OCI-LY1 (cell line): ENCODE measurements around the gene SH3BGRL3.

ENCODE experiments used
- H2AFZ ChIP-seq: fragments of 200-600 bp; sonication (generic), shearing (Covaris generic); 2 replicates; pipeline ENCODE4 v1.6.0; 2014; ENCODE audit warnings: antibody characterized with exemption, mild to moderate bottlenecking, low read length
- H3F3A ChIP-seq: fragments of 200-600 bp; sonication (generic), shearing (Covaris generic); 2 replicates; pipeline ENCODE4 v1.6.0; 2014; ENCODE audit warnings: mild to moderate bottlenecking, antibody characterized with exemption, low read length, moderate library complexity; ENCODE audit not compliant: insufficient read depth
- H3K27ac ChIP-seq: fragments of 200-600 bp; sonication (generic); 2 replicates; pipeline ENCODE4 v1.5.1; 2014; ENCODE audit warnings: low read length, mixed run types, mild to moderate bottlenecking, low read depth; ENCODE audit not compliant: poor library complexity, severe bottlenecking
- H3K27me3 ChIP-seq: fragments of 200-600 bp; sonication (generic); 2 replicates; pipeline ENCODE4 v1.6.0; 2014; ENCODE audit warnings: antibody characterized with exemption, mild to moderate bottlenecking, low read length, moderate library complexity; ENCODE audit not compliant: insufficient read depth
- H3K36me3 ChIP-seq: fragments of 200-600 bp; sonication (generic); 2 replicates; pipeline ENCODE4 v1.6.1; 2014; ENCODE audit warnings: mild to moderate bottlenecking, antibody characterized with exemption, low read length, moderate library complexity, mixed read lengths; ENCODE audit not compliant: insufficient read depth
- H3K4me1 ChIP-seq: fragments of 200-600 bp; sonication (generic); 2 replicates; pipeline ENCODE4 v1.5.1; 2014; ENCODE audit warnings: mild to moderate bottlenecking, low read length, moderate library complexity; ENCODE audit not compliant: insufficient read depth, severe bottlenecking
- H3K4me2 ChIP-seq: fragments of 200-600 bp; sonication (generic), shearing (Covaris generic); 2 replicates; pipeline ENCODE4 v1.6.1; 2014; ENCODE audit warnings: low read length
- H3K4me3 ChIP-seq: fragments of 200-600 bp; sonication (generic); 2 replicates; pipeline ENCODE4 v1.5.1; 2014; ENCODE audit warnings: low read length, low read depth, mild to moderate bottlenecking, mixed read lengths; ENCODE audit not compliant: poor library complexity, severe bottlenecking
- H3K79me2 ChIP-seq: fragments of 200-600 bp; shearing (Covaris generic); 2 replicates; pipeline ENCODE4 v1.6.1; 2016; ENCODE audit warnings: mixed run types, low read length, mixed read lengths; ENCODE audit not compliant: insufficient read depth
- H3K9ac ChIP-seq: fragments of 200-600 bp; sonication (generic), shearing (Covaris generic); 2 replicates; pipeline ENCODE4 v1.6.1; 2014; ENCODE audit warnings: mild to moderate bottlenecking, low read length, mixed read lengths
- H3K9me2 ChIP-seq: fragments of 200-600 bp; sonication (generic), shearing (Covaris generic); 2 replicates; pipeline ENCODE4 v1.6.1; 2014; ENCODE audit warnings: low read depth, mild to moderate bottlenecking, low read length, mixed read lengths
- H3K9me3 ChIP-seq: fragments of 200-600 bp; shearing (Covaris generic); 2 replicates; pipeline ENCODE4 v1.6.1; 2014; ENCODE audit warnings: low read length, mixed read lengths
- H4K20me1 ChIP-seq: fragments of 200-600 bp; sonication (generic), shearing (Covaris generic); 2 replicates; pipeline ENCODE4 v1.6.0; 2016; ENCODE audit warnings: mild to moderate bottlenecking, low read length; ENCODE audit not compliant: insufficient read depth
- EZH2 ChIP-seq: fragments of 200-600 bp; sonication (generic), shearing (Covaris generic); IDR thresholded peaks from 2 replicates; pipeline ENCODE4 v1.8.0; 2017; ENCODE audit warnings: borderline replicate concordance, mixed run types, mild to moderate bottlenecking, antibody characterized with exemption, low read length, moderate library complexity, mixed read lengths
- TF ChIP-seq, protein P1 (sequence below): fragments of 200-600 bp; sonication (generic), shearing (Covaris generic); IDR thresholded peaks from 2 replicates; pipeline ENCODE4 v1.5.1; 2017; ENCODE audit warnings: mild to moderate bottlenecking, antibody characterized with exemption, low read length, moderate library complexity, mixed read lengths

The SH3BGRL3 gene

DNA sequence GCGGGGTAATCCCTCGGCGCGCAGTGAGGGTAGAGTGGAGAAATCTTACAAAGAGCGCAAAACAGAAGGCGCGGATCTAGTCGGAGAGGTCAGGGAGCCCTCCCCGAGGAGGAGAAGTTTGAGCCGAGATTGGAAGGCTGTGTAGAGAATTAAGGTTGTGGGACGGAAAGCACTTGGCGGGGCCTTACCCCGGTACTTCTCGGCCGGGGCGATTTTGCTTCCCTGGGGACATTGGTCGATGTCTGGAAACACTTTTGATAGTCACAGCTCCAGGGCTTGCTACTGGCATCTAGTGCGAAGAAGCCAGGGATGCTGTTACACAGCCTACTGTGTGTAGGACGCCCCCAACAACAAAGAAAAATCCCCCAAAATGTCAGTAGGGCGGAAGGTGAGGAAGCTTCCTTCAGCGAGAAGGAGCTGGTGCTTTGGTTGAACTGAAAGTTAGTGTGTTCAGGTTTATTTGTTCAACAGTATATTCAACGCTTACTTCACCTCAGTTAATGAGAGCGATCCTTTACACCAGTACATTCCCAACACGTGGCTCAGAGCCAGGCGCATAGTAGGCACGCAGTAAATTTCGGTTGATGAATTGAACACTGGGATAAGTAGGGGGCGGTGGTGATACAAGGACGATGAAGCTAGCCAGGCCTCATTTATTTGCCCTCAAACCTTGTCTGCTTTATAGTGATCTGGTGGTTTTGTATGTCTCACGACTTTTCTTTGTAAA lies 45.1 kb upstream of the SH3BGRL3 start:
- no peaks in the 10 kb centered on the region for H3K9me2 ChIP-seq
- H3K79me2 ChIP-seq, result peaks cover 54% of the 10 kb centered on the region
- peaks cover 31% of the 10 kb centered on the region for H3K4me1 ChIP-seq
- peak overlapping the region; percentile 87 for H3K4me3 ChIP-seq
- peak overlapping the region; percentile 92 for H3K9ac ChIP-seq
- no peaks in the 10 kb centered on the region for H3K9me3 ChIP-seq
- peak overlapping the region; percentile 63 for H3K27ac ChIP-seq
- peak overlapping the region; percentile 99 for H3K4me2 ChIP-seq
- H4K20me1 ChIP-seq, result no peaks in the 10 kb centered on the region
- H3K36me3 ChIP-seq, result peaks cover 18% of the 10 kb centered on the region
- TF ChIP-seq, protein P1, sequence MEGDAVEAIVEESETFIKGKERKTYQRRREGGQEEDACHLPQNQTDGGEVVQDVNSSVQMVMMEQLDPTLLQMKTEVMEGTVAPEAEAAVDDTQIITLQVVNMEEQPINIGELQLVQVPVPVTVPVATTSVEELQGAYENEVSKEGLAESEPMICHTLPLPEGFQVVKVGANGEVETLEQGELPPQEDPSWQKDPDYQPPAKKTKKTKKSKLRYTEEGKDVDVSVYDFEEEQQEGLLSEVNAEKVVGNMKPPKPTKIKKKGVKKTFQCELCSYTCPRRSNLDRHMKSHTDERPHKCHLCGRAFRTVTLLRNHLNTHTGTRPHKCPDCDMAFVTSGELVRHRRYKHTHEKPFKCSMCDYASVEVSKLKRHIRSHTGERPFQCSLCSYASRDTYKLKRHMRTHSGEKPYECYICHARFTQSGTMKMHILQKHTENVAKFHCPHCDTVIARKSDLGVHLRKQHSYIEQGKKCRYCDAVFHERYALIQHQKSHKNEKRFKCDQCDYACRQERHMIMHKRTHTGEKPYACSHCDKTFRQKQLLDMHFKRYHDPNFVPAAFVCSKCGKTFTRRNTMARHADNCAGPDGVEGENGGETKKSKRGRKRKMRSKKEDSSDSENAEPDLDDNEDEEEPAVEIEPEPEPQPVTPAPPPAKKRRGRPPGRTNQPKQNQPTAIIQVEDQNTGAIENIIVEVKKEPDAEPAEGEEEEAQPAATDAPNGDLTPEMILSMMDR, result peak; percentile 49
- TF ChIP-seq EZH2, result no peak
- H3K27me3 ChIP-seq, result no peaks in the 10 kb centered on the region
- no peaks in the 10 kb centered on the region for H3F3A ChIP-seq
- no peak overlapping the region for H2AFZ ChIP-seq

DNA sequence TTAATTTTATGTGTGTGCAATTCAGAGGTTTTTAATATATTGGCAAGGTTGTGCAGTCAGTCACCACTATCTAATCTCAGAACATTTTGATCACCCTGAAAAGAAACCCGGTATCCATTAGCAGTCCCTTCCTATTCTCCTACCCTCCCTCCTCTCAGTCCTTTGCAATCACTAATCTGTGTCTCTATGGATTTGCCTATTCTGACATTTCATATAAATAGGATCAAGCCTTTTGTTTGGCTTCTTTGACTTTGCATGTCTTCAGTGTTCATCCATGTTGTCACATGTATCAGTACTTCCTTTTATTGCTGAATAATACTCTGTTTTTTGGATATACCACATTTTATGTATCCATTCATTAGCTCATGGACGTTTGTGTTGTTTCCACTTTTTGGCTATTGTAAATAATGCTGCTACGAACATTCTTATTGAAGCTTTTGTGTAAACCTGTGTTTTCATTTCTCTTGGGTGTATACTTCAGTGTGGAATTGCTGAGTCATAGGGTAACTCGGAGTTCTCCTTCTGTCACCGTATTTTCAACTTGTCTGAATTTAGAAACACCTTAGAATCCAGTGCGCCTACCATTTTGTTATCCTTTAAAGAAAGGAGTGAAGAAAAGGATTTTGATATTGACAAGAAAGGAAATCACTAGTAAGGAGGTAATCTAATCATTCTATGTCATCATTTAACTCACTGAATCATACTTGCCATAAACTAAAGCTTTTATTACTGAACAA lies 42.5 kb upstream of the SH3BGRL3 start:
- TF ChIP-seq, protein P1, result no peak
- no peak for TF ChIP-seq EZH2
- Histone ChIP-seq H2AFZ (no peak overlapping the region), H3F3A (no peaks in the 10 kb centered on the region), H3K27ac (no peak overlapping the region), H3K4me2 (peak overlapping the region; percentile 21; the same call in 1 of the 2 replicates), H3K36me3 (peaks cover 31% of the 10 kb centered on the region), H3K9me3 (no peaks in the 10 kb centered on the region), H3K4me3 (no peak overlapping the region), H3K9me2 (no peaks in the 10 kb centered on the region), H3K4me1 (peaks cover 31% of the 10 kb centered on the region), H3K27me3 (no peaks in the 10 kb centered on the region), H3K79me2 (peaks cover 66% of the 10 kb centered on the region), H3K9ac (no peak overlapping the region), H4K20me1 (no peaks in the 10 kb centered on the region)

DNA sequence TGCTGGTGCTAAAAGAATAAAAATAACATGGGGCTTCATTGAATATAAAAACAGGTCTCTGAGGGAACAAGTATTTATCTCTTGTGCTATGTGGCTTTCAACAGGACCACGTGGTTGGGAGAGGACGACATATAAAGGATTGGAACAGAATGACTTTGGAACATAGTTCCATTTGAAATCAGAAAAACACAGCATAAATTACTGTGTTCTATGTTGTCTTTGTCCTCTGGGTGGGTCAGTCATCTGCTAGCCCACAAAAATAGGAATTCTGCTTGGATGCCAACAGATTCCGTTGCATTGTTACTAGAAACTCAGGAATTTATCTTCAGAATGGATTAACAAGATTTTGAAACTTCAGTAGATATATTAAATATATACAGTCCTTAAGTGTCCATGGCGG lies 40.0 kb upstream of the SH3BGRL3 start:
- Histone ChIP-seq H3K4me2 (no peak overlapping the region), H3K27me3 (no peaks in the 10 kb centered on the region), H3K4me1 (peaks cover 25% of the 10 kb centered on the region), H3K36me3 (peaks cover 55% of the 10 kb centered on the region), H3F3A (no peaks in the 10 kb centered on the region), H3K9me3 (no peaks in the 10 kb centered on the region), H3K4me3 (no peak overlapping the region), H3K9me2 (no peaks in the 10 kb centered on the region), H3K27ac (no peak overlapping the region), H4K20me1 (no peaks in the 10 kb centered on the region), H3K79me2 (peaks cover 61% of the 10 kb centered on the region), H2AFZ (no peak overlapping the region), H3K9ac (no peak overlapping the region)
- TF ChIP-seq, protein P1, result no peak
- TF ChIP-seq EZH2, result no peak
